Measurements from ENCODE around the gene RANBP17.
"Not testable (repeated sequence)": the region's sequence is repeated elsewhere in the genome, so short reads cannot be mapped to it uniquely, and the experiment has no call there.

Gene RANBP17

GRCh38 chr5:171157276-171157675 is 295.5 kb downstream of the RANBP17 start:
- DNase-seq (ENCODE audit: low spot score) = no peak

DNA sequence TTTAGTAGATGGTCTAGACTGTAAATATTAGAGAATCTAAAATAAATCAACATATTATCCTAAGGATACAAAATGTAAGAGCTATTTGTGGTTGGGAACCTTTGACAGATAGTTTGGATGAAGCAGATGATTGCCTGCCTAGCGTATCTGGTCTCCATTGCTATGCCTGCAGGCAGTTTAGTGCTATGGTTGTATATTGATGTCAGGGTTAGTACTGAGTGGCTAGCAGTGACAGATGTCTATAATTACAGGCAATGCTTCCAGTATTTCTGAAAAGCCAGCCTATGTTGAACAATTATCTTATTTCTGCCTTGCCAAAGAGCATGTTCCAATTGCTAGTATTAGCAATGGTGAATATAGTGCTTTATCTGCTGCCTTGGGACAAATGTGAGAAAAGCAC is 296.0 kb downstream of the RANBP17 start:
- no peak for DNase-seq (ENCODE audit: low spot score)

DNA sequence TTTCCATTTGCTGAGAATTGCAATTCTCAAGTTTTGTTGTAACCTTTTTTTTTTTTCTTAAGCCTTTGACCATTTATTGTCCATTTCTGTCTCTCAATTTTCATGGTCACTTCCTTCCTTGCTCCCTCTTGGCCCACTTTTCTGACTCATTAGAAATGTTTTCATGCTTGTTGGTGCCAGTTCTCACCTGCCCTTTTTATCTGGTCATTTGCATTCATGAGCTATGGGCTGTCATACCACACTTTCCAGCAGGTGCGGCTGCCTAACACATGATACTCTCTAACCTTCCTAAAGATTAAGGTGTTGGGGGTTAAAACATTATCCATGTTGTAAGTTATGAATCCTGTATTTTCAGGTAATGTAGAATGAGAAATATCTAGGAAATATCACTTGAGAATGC is 296.8 kb downstream of the RANBP17 start:
- no peak for DNase-seq (ENCODE audit: low spot score)

GRCh38 chr5:171162165-171162564 is 300.3 kb downstream of the RANBP17 start:
- no peak for DNase-seq (ENCODE audit: low spot score)

DNA sequence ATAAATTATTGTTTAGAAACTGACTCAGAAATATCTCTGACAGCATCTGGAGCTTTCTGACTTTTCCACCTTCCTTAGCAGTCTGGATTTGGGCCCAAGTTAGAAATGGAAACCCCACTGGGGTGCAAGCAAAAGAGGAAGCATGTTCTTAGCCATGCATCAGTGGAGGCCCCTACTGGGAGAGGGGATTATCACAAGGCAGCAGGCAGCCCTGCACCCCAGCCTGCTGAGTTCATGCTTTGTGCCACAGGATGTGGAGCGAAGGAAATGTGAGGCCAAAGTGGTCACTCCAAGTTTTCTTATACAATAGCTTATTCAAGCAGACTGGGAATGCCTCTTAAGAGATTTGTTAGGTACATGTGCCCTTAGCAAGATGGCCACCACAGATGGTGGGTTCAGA is 300.8 kb downstream of the RANBP17 start:
- DNase-seq (ENCODE audit: low spot score) = peak; percentile 7

DNA sequence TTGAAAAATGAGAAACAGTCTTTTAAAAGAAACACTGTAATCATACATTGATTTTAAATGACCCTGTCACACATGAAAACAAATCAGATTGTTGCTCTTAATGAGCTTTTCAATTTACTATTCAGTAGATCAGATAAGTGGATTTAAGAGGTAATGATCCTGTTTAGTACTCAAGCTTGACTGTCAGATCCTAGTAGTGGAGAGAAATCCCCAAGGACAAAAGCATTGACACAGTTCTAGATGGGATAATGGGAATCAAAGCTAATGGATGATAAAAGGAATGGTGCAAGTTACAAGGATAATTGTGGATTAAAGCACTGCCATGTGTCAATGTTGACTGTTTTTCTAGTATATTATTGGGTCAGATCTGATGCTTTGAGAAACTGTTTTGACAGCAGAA is 304.9 kb downstream of the RANBP17 start:
- no peak for DNase-seq (ENCODE audit: low spot score)

DNA sequence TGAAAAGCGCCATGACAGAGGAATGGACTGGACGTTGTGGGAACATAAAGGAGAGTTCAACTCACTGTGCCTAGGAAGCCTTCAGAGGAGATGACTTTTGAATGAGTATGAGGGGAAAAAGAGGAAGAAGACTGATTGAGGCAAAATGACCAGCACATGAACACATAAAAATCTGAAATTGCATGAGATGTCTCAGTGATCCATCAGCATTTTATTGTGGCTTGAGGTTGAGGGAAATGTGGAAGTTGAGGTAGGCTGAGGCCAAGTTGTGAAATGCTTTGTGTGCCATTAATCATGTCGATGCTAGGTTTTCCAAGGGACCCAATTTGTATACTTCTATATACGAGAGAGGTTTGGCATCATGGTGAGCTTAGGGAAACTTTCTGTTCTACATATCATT is 306.4 kb downstream of the RANBP17 start:
- no peak for DNase-seq (ENCODE audit: low spot score)

- DNase-seq (ENCODE audit: low spot score) = not testable (repeated sequence)
Measured at GRCh38 chr5:171174960-171175359, 313.1 kb downstream of the RANBP17 start.

- DNase-seq (ENCODE audit: low spot score) = no peak
Measured at GRCh38 chr5:171175746-171176145, 313.9 kb downstream of the RANBP17 start.

DNA sequence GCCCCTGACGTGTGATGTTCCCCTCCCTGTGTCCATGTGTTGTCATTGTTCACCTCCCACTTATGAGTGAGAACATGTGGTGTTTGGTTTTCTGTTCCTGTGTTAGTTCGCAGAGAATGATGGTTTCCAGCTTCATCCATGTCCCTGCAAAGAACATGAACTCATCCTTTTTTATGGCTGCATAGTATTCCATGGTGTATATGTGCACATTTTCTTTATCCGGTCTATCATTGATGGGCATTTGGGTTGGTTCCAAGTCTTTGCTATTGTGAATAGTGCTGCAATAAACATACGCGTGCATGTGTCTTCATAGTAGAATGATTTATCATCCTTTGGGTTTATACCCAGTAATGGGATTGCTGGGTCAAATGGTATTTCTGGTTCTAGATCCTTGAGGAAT is 316.4 kb downstream of the RANBP17 start:
- DNase-seq (ENCODE audit: low spot score) = not testable (repeated sequence)

DNA sequence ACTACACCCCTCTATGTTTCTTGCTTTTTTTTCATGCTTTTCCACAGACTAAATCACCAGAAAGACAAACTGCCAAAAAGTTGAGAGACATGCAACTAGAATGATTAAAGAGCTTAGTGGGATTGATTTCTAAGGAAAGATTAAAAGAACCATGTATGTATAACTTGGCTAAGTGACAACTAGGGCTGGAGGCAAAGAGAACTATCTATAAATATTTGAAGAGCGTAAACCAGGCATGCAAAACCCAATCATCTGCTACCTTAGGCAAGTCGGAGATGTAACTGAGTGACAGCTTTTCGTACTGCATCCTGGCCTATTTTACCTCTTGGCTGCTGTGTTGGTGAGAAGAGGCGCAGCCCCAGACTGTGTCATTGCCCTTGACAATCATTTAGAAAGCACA is 326.2 kb downstream of the RANBP17 start:
- no peak for DNase-seq (ENCODE audit: low spot score)

DNA sequence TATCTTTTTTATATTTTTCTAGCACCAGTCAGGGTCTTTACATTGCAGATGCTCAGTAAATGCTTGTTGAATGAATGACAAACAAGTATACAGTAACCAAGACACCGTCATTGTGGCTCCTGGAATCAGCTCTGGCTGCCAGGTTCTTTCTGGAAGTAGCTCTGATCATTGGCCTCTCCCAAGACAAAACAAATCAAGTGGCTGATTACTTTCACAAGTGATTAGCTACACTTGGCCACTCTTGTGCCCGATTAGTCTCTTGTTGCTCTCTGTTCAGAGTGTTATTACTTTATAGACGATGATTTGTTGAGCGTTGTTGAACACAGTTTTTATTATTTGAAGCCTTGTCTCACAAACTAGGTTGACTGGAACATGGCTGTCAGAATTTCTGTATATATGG is 327.6 kb downstream of the RANBP17 start:
- DNase-seq (ENCODE audit: low spot score) = no peak

GRCh38 chr5:171192111-171192510 is 330.3 kb downstream of the RANBP17 start:
- no peak for DNase-seq (ENCODE audit: low spot score)

- no peak for DNase-seq (ENCODE audit: low spot score)
Measured at GRCh38 chr5:171201310-171201709, 339.5 kb downstream of the RANBP17 start.

DNA sequence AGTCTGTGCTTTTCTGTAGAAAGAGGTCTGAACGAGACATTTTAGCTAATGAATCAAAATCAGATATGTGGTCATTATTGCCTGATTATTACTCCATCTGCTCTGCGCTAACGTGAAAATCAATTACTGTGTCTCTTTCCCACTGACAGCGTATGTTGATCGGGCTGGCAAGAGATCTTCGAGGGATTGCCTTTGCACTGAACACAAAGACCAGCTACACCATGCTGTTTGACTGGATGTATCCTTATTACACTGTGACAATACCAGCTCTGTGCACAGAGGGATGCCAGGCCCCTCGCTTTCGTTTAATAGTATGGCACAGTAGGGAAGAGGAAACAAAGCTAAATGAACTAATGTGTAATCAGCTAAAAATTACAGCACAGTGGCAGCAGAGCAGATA is 343.6 kb downstream of the RANBP17 start:
- no peak for DNase-seq (ENCODE audit: low spot score)

- DNase-seq (ENCODE audit: low spot score) = peak; percentile 22
Measured at GRCh38 chr5:171207256-171207847, 345.5 kb downstream of the RANBP17 start.

- no peak for DNase-seq (ENCODE audit: low spot score)
Measured at GRCh38 chr5:171221916-171222315, 360.1 kb downstream of the RANBP17 start.

DNA sequence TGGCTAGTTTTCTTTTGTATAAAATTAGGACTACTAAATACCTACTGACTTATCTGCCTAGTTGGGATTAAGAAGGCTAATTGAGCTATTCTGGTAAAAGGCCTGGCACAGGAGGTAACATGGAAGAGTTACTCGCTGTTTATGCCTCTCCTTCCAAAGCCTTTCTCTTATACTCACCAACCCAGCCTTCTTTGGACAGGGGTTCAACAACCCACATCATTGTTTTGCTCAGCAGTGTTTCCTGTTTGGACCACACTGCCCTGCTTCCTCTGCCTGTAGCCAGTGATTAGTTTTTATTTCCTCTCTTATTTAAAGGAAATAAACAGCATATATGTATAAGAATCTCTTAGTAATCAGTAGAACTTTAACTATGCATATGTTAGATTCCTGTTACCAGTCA is 362.1 kb downstream of the RANBP17 start:
- no peak for DNase-seq (ENCODE audit: low spot score)

- DNase-seq (ENCODE audit: low spot score) = no peak
Measured at GRCh38 chr5:171226096-171226754, 364.4 kb downstream of the RANBP17 start.

DNA sequence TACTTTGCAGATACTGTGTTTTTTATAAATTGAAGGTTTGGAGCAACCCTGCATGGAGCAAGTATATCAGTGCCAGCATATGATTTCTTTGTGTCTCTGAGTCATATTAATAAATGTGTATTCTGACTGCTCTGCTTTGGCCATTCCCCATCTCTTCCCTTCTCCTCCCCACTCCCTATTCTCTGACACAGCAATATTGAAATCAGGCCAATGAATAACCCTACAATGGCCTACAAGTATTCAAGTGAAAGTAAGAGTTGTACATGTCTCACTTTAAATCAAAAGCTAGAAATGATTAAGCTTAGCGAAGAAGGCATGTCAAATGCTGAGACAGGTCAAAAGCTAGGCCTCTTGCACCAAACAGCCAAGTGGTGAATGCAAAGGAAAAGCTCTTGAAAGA is 365.0 kb downstream of the RANBP17 start:
- no peak for DNase-seq (ENCODE audit: low spot score)

DNA sequence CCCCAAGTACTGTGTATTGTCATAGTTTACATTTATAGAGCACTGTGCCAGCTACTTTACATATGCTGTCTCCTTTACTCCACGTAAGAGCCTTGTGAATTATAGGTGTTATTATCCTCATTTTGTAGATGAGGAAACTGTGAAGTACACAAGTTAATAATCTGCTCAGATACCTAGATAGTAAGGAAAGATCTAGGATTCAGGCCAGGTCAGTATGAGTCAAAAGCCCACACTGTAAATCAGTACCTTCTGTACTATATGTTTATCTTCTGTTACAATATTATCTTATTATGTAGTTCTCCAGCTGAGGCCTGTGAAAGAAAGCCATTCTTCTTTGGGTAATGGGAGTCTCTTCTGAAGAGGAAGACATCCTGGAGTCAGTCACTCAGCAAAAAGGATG is 374.8 kb downstream of the RANBP17 start:
- DNase-seq (ENCODE audit: low spot score) = no peak

GRCh38 chr5:171242521-171242920 is 380.7 kb downstream of the RANBP17 start:
- DNase-seq (ENCODE audit: low spot score) = no peak

DNA sequence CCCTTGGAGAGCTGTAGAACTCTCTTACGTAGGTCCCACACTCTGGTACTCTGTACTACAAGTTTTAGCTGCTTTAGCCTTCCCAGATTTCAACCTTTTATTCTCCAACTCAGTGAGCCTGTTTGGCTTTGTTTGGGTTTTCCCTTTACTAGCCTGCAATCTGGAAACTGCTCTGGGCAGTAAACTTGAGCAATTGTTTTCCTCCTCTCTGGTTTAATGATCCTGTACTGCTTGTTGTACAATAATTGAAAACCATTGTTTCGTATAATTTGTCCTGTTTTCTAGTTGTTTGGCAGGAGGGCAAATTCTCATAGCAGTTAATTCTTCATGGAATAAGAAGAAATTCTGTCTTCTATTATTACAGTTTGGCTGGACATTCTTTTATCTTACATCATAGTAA is 384.4 kb downstream of the RANBP17 start:
- DNase-seq (ENCODE audit: low spot score) = no peak

- no peak for DNase-seq (ENCODE audit: low spot score)
Measured at GRCh38 chr5:171249460-171249859, 387.6 kb downstream of the RANBP17 start.
